ENCODE data around the gene C1QTNF2. TPM values are rescaled to one million over a fixed set of nuclear protein-coding genes. Genes with fewer than 3 reads are reported as not detected.

The C1QTNF2 gene
- total RNA-seq, 4 donors from 2014 or later: 0.59 to 16.5 (median 3.0) TPM

GRCh38 chr5:160360310-160360709 is 10.1 kb downstream of the C1QTNF2 start:
- Histone ChIP-seq H3K36me3 (no peaks in the 10 kb centered on the region), H3K9me3 (no peaks in the 10 kb centered on the region), H3K4me1 (peaks cover 0 to 9% of the 10 kb centered on the region in 2 donors), H3K27me3 (no peaks in the 10 kb centered on the region), H3K27ac (no peak overlapping the region), H3K4me3 (no peak overlapping the region)
- TF ChIP-seq CTCF (IDR thresholded peaks at IDR 0.05): no peak
- TF ChIP-seq POLR2A (IDR thresholded peaks at IDR 0.05): no peak
- no peak for DNase-seq
- intact Hi-C loops (cut with DNase I; ENCODE audit: low total_unique reads): no loop called here

GRCh38 chr5:160359816-160360215 is 10.6 kb downstream of the C1QTNF2 start:
- TF ChIP-seq CTCF (IDR thresholded peaks at IDR 0.05): no peak
- no peaks in the 10 kb centered on the region for H3K36me3 ChIP-seq
- intact Hi-C loops (cut with DNase I; ENCODE audit: low total_unique reads): no loop called here
- no peaks in the 10 kb centered on the region for H3K27me3 ChIP-seq
- DNase-seq: no peak
- H3K4me1 ChIP-seq: peaks cover 0 to 9% of the 10 kb centered on the region in 2 donors
- no peaks in the 10 kb centered on the region for H3K9me3 ChIP-seq
- no peak overlapping the region for H3K27ac ChIP-seq
- no peak overlapping the region for H3K4me3 ChIP-seq

DNA sequence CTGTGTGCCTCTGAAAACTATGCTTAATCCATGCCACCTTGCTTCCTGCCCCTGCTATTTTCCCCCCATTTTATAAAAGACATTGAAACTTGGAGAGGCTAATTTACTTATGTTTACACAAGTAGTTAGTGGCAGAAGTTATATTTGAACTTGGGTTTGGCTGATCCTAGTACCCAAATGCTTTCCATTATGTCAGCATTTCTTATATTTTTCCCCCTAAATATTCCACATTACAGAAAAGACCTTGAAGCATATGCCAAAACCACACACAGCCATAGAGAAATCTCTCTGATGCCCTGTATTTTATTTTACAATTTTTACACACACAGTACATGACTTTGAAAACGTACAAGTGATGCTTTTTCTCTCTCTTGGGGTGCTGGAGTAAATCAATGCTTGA is 11.2 kb downstream of the C1QTNF2 start:
- no peak for DNase-seq
- H3K36me3 ChIP-seq: no peaks in the 10 kb centered on the region
- no peak overlapping the region for H3K27ac ChIP-seq
- peaks cover 0 to 9% of the 10 kb centered on the region in 2 donors for H3K4me1 ChIP-seq
- H3K4me3 ChIP-seq: no peak overlapping the region
- no peaks in the 10 kb centered on the region for H3K27me3 ChIP-seq
- TF ChIP-seq POLR2A (IDR thresholded peaks at IDR 0.05) (no peak), CTCF (IDR thresholded peaks at IDR 0.05) (no peak)
- H3K9me3 ChIP-seq: no peaks in the 10 kb centered on the region
- intact Hi-C loops (cut with DNase I; ENCODE audit: low total_unique reads): no loop called here

DNA sequence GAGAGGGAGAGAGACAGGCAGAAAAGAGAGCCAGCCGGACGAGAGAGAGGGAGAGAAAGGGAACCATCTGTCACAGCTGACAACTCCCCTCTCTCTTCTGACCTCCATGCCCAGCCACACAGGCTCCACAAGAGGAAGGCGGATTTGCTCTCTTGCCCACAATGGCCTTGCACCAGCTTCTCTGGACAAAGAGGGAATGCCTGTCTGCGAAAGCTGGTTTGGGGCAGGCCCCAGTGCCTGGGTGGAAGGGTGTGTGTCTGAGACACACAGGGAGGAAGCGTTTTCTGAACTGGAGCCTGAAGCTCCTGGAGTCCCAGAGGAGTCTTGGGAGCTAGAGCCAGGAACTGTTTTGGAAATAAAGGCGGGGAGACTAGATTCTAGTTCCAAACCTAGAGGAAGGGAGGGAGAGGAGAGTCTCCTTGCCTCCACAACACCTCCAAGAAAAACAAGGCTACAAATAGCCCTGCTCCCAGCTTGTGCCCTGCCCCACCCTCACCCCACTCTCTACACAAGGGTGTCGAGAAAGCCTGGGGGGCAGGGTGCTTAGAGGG is 12.5 kb downstream of the C1QTNF2 start:
- Histone ChIP-seq H3K27me3 (no peaks in the 10 kb centered on the region), H3K4me1 (peaks cover 0 to 9% of the 10 kb centered on the region in 2 donors), H3K9me3 (no peaks in the 10 kb centered on the region), H3K4me3 (no peak overlapping the region), H3K27ac (peak overlapping the region; percentile 80 to 87), H3K36me3 (no peaks in the 10 kb centered on the region)
- TF ChIP-seq CTCF (IDR thresholded peaks at IDR 0.05) (no peak), POLR2A (IDR thresholded peaks at IDR 0.05) (no peak)
- peak; percentile 29 to 48 for DNase-seq
- intact Hi-C loops (cut with DNase I; ENCODE audit: low total_unique reads): no loop called here

DNA sequence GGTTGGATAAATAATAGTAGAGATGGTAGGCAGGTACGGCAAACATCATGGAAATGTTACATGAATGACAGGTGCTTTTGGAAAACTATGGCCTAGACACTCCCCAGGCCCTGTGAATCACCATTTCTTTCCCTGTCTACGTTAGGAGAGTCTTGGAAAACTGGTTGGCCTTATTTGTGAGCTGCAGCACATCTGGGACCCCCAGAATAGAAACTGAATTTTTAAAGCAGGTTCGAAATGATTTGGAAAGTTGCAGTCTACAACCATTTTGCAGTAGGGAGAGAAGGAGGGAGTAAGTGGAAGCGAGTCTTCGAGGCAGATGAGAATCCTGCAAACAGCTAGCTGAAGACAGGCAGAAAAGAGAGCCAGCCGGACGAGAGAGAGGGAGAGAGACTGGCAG is 13.0 kb downstream of the C1QTNF2 start:
- Histone ChIP-seq H3K4me1 (peaks cover 0 to 9% of the 10 kb centered on the region in 2 donors), H3K4me3 (no peak overlapping the region), H3K36me3 (no peaks in the 10 kb centered on the region), H3K27me3 (no peaks in the 10 kb centered on the region), H3K27ac (peak overlapping the region; percentile 80 to 87), H3K9me3 (no peaks in the 10 kb centered on the region)
- DNase-seq: no peak
- TF ChIP-seq POLR2A (IDR thresholded peaks at IDR 0.05): no peak
- TF ChIP-seq CTCF (IDR thresholded peaks at IDR 0.05): no peak
- intact Hi-C loops (cut with DNase I; ENCODE audit: low total_unique reads): no loop called here
